ENCODE results near the gene CLTB. TPM values are rescaled to one million over a fixed set of nuclear protein-coding genes. Genes with fewer than 3 reads are reported as not detected.

The CLTB gene
- total RNA-seq, 4 donors from 2014 or later = 95.2 to 139 (median 112) TPM

- H3K27me3 ChIP-seq = no peaks in the 10 kb centered on the region
- WGBS, 2 donors = 97% methylated on average over 4 of the region's 4 CpGs
- intact Hi-C loops (cut with DNase I) = no loop called here
- H3K4me3 ChIP-seq (replicated peaks in 1 of 3) = no peak overlapping the region
- H3K9me3 ChIP-seq = no peaks in the 10 kb centered on the region
- H3K4me1 ChIP-seq = peaks cover 3 to 10% of the 10 kb centered on the region in 2 donors
- TF ChIP-seq CTCF (IDR thresholded peaks at IDR 0.05) (no peak), POLR2A (IDR thresholded peaks at IDR 0.05) (no peak)
- no peak for DNase-seq
- peaks cover 0 to 11% of the 10 kb centered on the region in 2 donors for H3K36me3 ChIP-seq
- no peak overlapping the region for H3K27ac ChIP-seq
Observed at GRCh38 chr5:176454724-176455394, 38.5 kb upstream of the CLTB start.

- H3K4me3 ChIP-seq (replicated peaks in 1 of 3) = no peak overlapping the region
- H3K36me3 ChIP-seq = peaks cover 0 to 11% of the 10 kb centered on the region in 2 donors
- intact Hi-C loops (cut with DNase I) = no loop called here
- no peaks in the 10 kb centered on the region for H3K27me3 ChIP-seq
- H3K27ac ChIP-seq = no peak overlapping the region
- peaks cover 13 to 19% of the 10 kb centered on the region in 2 donors for H3K4me1 ChIP-seq
- no peaks in the 10 kb centered on the region for H3K9me3 ChIP-seq
- WGBS, 2 donors = 87 to 90% methylated on average over 1 of the region's 1 CpG
- no peak for DNase-seq
- TF ChIP-seq CTCF (IDR thresholded peaks at IDR 0.05) = no peak
- no peak for TF ChIP-seq POLR2A (IDR thresholded peaks at IDR 0.05)
Observed at GRCh38 chr5:176450077-176450476, 33.7 kb upstream of the CLTB start.

GRCh38 chr5:176447978-176448608 lies 31.8 kb upstream of the CLTB start, which contains the start of gene FAF2:
Gene FAF2 (plus strand): TSS chr5:176448385. CDS start chr5:176448408, 23 bp downstream.
- DNase-seq = peak; percentile 95 to 96
- TF ChIP-seq CTCF (IDR thresholded peaks at IDR 0.05) = peak; percentile 88 to 99 (median 98)
- peak; percentile 36 to 79 for TF ChIP-seq POLR2A (IDR thresholded peaks at IDR 0.05)
- H3K27me3 ChIP-seq = no peaks in the 10 kb centered on the region
- WGBS, 2 donors = 0 to 2% methylated on average over 17 to 24 of the region's 50 CpGs
- H3K27ac ChIP-seq = peak within 1 kb of the TSS; percentile 81 to 95 (median 85)
- peak within 1 kb of the TSS; percentile 76 to 94 (median 81) for H3K4me3 ChIP-seq (replicated peaks in 1 of 3)
- intact Hi-C loops (cut with DNase I) = loop anchor here (5.0 to 10.0 kb wide), 3 partner anchors 36 to 197 kb away; partner anchors contain the start of genes CDHR2 and TSPAN17
- H3K9me3 ChIP-seq = no peaks in the 10 kb centered on the region
- peaks cover 0 to 3% of the 10 kb centered on the region in 2 donors for H3K36me3 ChIP-seq
- H3K4me1 ChIP-seq = peaks cover 13 to 19% of the 10 kb centered on the region in 2 donors

GRCh38 chr5:176447591-176447977 lies 31.2 kb upstream of the CLTB start:
- Histone ChIP-seq H3K27ac (peak overlapping the region; percentile 81 to 95 (median 85)), H3K36me3 (no peaks in the 10 kb centered on the region), H3K27me3 (no peaks in the 10 kb centered on the region), H3K9me3 (no peaks in the 10 kb centered on the region), H3K4me3 (replicated peaks in 1 of 3) (peak overlapping the region; percentile 19 to 81 (median 75)), H3K4me1 (peaks cover 13 to 21% of the 10 kb centered on the region in 2 donors)
- TF ChIP-seq POLR2A (IDR thresholded peaks at IDR 0.05) (no peak), CTCF (IDR thresholded peaks at IDR 0.05) (no peak)
- intact Hi-C loops (cut with DNase I) = loop anchor here (5.0 to 10.0 kb wide), 3 partner anchors 35 to 197 kb away; partner anchors contain the start of genes CDHR2 and TSPAN17
- WGBS, 2 donors = 0 to 1% methylated on average over 19 to 26 of the region's 34 CpGs
- no peak for DNase-seq

Measured in thyroid gland (tissue), 4 donors.